Cardiac muscle cell (in vitro differentiated cells and primary cell): ENCODE measurements around the gene OR2H1. TPM values are rescaled to one million over a fixed set of nuclear protein-coding genes. Genes with fewer than 3 reads are reported as not detected.

Experiments
- DNase-seq, 2 donors: peaks; one replicate each; pipeline versions ENCODE4 v3.0.0 to v3.0.0-alpha.2; 2010 to 2017; ENCODE audit warnings: low read depth in 1 of 2, low spot score in 1 of 2
- H3K27ac ChIP-seq: fragments of 200-600 bp; sonication (generic); 2 replicates; pipeline ENCODE4 v1.5.1; 2016
- H3K27me3 ChIP-seq: fragments of 200-600 bp; sonication (generic); 2 replicates; pipeline ENCODE4 v1.6.0; 2016; ENCODE audit warnings: control low read depth
- H3K36me3 ChIP-seq: fragments of 200-600 bp; sonication (generic); 2 replicates; pipeline ENCODE4 v1.5.1; 2016; ENCODE audit warnings: control low read depth
- H3K4me1 ChIP-seq: fragments of 200-600 bp; sonication (generic); 2 replicates; pipeline ENCODE4 v1.8.1; 2017; ENCODE audit warnings: low read depth, mild to moderate bottlenecking, mixed run types
- H3K4me3 ChIP-seq: fragments of 200-600 bp; sonication (generic); 2 replicates; pipeline ENCODE4 v1.5.1; 2016; ENCODE audit warnings: mild to moderate bottlenecking
- H3K9me3 ChIP-seq: fragments of 200-600 bp; sonication (generic); 2 replicates; pipeline ENCODE4 v1.5.1; 2017; ENCODE audit warnings: low read depth, mild to moderate bottlenecking, control low read depth
- CTCF ChIP-seq: IDR thresholded peaks from 2 replicates; pipeline ENCODE4 v1.5.1; 2012; ENCODE audit warnings: low read depth, mild to moderate bottlenecking, low read length
- polyA plus RNA-seq: library from polyadenylated mRNA; unstranded; fragments of >200 nt; fragmentation: Nextera tagmentation; extraction: Ambion mirVana; gene quantifications from 2 replicates; pipeline ENCODE4 v1.2.1, GENCODE V29; 2016
- total RNA-seq: library from RNA; depleted of rRNA; stranded (reverse); fragments of >200 nt; gene quantifications from 2 replicates; pipeline ENCODE4 v1.2.3, GENCODE V29; 2016

OR2H1 gene
- total and polyA plus RNA-seq, 2 experiments from 2014 or later: not detected

GRCh38 chr6:29483186-29483585, 26.2 kb downstream of the OR2H1 start:
- Histone ChIP-seq H3K36me3 (no peaks in the 10 kb centered on the region), H3K9me3 (no peaks in the 10 kb centered on the region), H3K27me3 (no peaks in the 10 kb centered on the region), H3K4me3 (no peak overlapping the region), H3K4me1 (no peaks in the 10 kb centered on the region), H3K27ac (no peak overlapping the region)
- no peak for TF ChIP-seq CTCF
- no peak for DNase-seq

GRCh38 chr6:29483735-29484134, 26.8 kb downstream of the OR2H1 start:
- TF ChIP-seq CTCF: no peak
- H3K27ac ChIP-seq: no peak overlapping the region

GRCh38 chr6:29486577-29486976, 29.6 kb downstream of the OR2H1 start:
- Histone ChIP-seq H3K36me3 (no peaks in the 10 kb centered on the region), H3K27me3 (no peaks in the 10 kb centered on the region), H3K4me1 (no peaks in the 10 kb centered on the region), H3K9me3 (no peaks in the 10 kb centered on the region), H3K27ac (no peak overlapping the region), H3K4me3 (no peak overlapping the region)
- no peak for DNase-seq
- TF ChIP-seq CTCF: no peak

More at GRCh38 chr6:29483735-29484134, 26.8 kb downstream of the OR2H1 start:
- Histone ChIP-seq H3K36me3 (no peaks in the 10 kb centered on the region), H3K27me3 (no peaks in the 10 kb centered on the region), H3K4me3 (no peak overlapping the region), H3K4me1 (no peaks in the 10 kb centered on the region), H3K9me3 (no peaks in the 10 kb centered on the region)
- no peak for DNase-seq

GRCh38 chr6:29487131-29487530, 30.2 kb downstream of the OR2H1 start:
- Histone ChIP-seq H3K4me1 (no peaks in the 10 kb centered on the region), H3K9me3 (no peaks in the 10 kb centered on the region), H3K27me3 (no peaks in the 10 kb centered on the region), H3K36me3 (no peaks in the 10 kb centered on the region), H3K4me3 (no peak overlapping the region), H3K27ac (no peak overlapping the region)
- no peak for TF ChIP-seq CTCF
- no peak for DNase-seq

GRCh38 chr6:29487660-29488059, 30.7 kb downstream of the OR2H1 start, which contains the start of gene MAS1L:
Gene MAS1L, minus strand, starts transcription at chr6:29487956. Its CDS starts 54 bp downstream, at chr6:29487902.
- TF ChIP-seq CTCF: no peak
- H3K36me3 ChIP-seq: no peaks in the 10 kb centered on the region

GRCh38 chr6:29488874-29489273, 31.9 kb downstream of the OR2H1 start:
- DNase-seq: no peak
- no peak overlapping the region for H3K27ac ChIP-seq
- H3K4me1 ChIP-seq: no peaks in the 10 kb centered on the region
- H3K27me3 ChIP-seq: no peaks in the 10 kb centered on the region
- H3K9me3 ChIP-seq: no peaks in the 10 kb centered on the region
- no peaks in the 10 kb centered on the region for H3K36me3 ChIP-seq
- H3K4me3 ChIP-seq: no peak overlapping the region
- no peak for TF ChIP-seq CTCF

More at GRCh38 chr6:29487660-29488059, 30.7 kb downstream of the OR2H1 start, which contains the start of gene MAS1L:
- Histone ChIP-seq H3K27me3 (no peaks in the 10 kb centered on the region), H3K9me3 (no peaks in the 10 kb centered on the region), H3K4me3 (no peak within 1 kb of the TSS), H3K4me1 (no peaks in the 10 kb centered on the region), H3K27ac (no peak within 1 kb of the TSS)
- DNase-seq: no peak
